CD4-positive, alpha-beta memory T cell (primary cell): ENCODE measurements around the gene DDX23. TPM values are rescaled to one million over a fixed set of nuclear protein-coding genes. Genes with fewer than 3 reads are reported as not detected.
A peak's percentile ranks its signal among the peaks of the same experiment; 100 is the strongest.

Experiments
- CTCF ChIA-PET: fragments of 350-600 bp; sonication (Branson Sonifier 250); formaldehyde crosslinking; loops from one replicate; lab custom pipeline; 2021; ENCODE audit warnings: inconsistent platforms; ENCODE audit not compliant: partially characterized antibody; lab: Charles Lee
- POLR2A ChIA-PET: fragments of 350-600 bp; sonication (Branson Sonifier 250); formaldehyde crosslinking; loops from one replicate; lab custom pipeline; 2021; ENCODE audit not compliant: partially characterized antibody; lab: Charles Lee
- DNase-seq, 5 donors: peaks; one replicate each; pipeline versions ENCODE4 v3.0.0 to v3.0.0-alpha.2; 2020 to 2022; ENCODE audit warnings: mixed read lengths in 1 of 5
- H3K27ac ChIP-seq: one replicate; pipeline ENCODE4 v1.7.0; 2013; ENCODE audit warnings: low read depth, low read length
- H3K27me3 ChIP-seq: 2 replicates; pipeline ENCODE4 v1.7.0; 2013; ENCODE audit warnings: mild to moderate bottlenecking, low read length, moderate library complexity; ENCODE audit not compliant: insufficient read depth
- H3K36me3 ChIP-seq: 2 replicates; pipeline ENCODE4 v1.7.0; 2013; ENCODE audit warnings: mild to moderate bottlenecking, low read length, moderate library complexity; ENCODE audit not compliant: insufficient read depth
- H3K4me1 ChIP-seq: 2 replicates; pipeline ENCODE4 v1.7.0; 2013; ENCODE audit warnings: mild to moderate bottlenecking, low read length, moderate library complexity; ENCODE audit not compliant: insufficient read depth
- H3K4me3 ChIP-seq, 2 donors: one replicate each; pipeline ENCODE4 v1.7.0; 2013; ENCODE audit warnings: low read length in 2 of 2, mild to moderate bottlenecking in 1 of 2
- H3K9me3 ChIP-seq, 2 donors: one replicate each; pipeline ENCODE4 v1.7.0; 2013; ENCODE audit warnings: low read length in 2 of 2, control low read depth in 1 of 2; ENCODE audit not compliant: control insufficient read depth in 1 of 2
- H3K27ac Mint-ChIP-seq, 7 donors: one replicate each; pipeline ENCODE4 v1.8.0; 2020 to 2021; ENCODE audit warnings: mixed read lengths in 7 of 7, mild to moderate bottlenecking in 6 of 7, inconsistent platforms in 3 of 7, moderate library complexity in 3 of 7
- H3K27me3 Mint-ChIP-seq, 2 donors: one replicate each; pipeline ENCODE4 v1.8.0; 2020 to 2021; ENCODE audit warnings: mixed read lengths in 2 of 2
- H3K36me3 Mint-ChIP-seq, 2 donors: one replicate each; pipeline ENCODE4 v1.8.0; 2020 to 2021; ENCODE audit warnings: mixed read lengths in 2 of 2, inconsistent platforms in 1 of 2, mild to moderate bottlenecking in 1 of 2
- H3K4me1 Mint-ChIP-seq, 4 donors: one replicate each; pipeline ENCODE4 v1.8.0; 2020 to 2021; ENCODE audit warnings: mixed read lengths in 4 of 4, mild to moderate bottlenecking in 1 of 4
- H3K4me3 Mint-ChIP-seq, 8 donors: one replicate each; pipeline ENCODE4 v1.8.0; 2020 to 2021; ENCODE audit warnings: mixed read lengths in 8 of 8, mild to moderate bottlenecking in 7 of 8, moderate library complexity in 6 of 8, inconsistent platforms in 3 of 8
- H3K9me3 Mint-ChIP-seq, 8 donors: one replicate each; pipeline ENCODE4 v1.8.0; 2020 to 2021; ENCODE audit warnings: mixed read lengths in 8 of 8, mild to moderate bottlenecking in 5 of 8, inconsistent platforms in 3 of 8, moderate library complexity in 1 of 8
- intact Hi-C: fragments of 100-400 bp; cut with micrococcal nuclease; formaldehyde crosslinking; loops from one replicate; pipeline ENCODE4 v1.15.1; 2023
- polyA plus RNA-seq, 2 donors: library from polyadenylated mRNA; unstranded; fragments of 300-500 nt; fragmentation: Illumina TruSeq; gene quantifications; one replicate each; pipeline ENCODE4 v1.2.3, GENCODE V29; 2021
- total RNA-seq, 2 experiments: library from RNA; stranded (reverse); gene quantifications; one replicate each; pipeline ENCODE4 v1.2.3, GENCODE V29; 2021

Gene DDX23
- total and polyA plus RNA-seq, 4 experiments from 2014 or later, result 14.3 to 158 (median 106) TPM

DNA sequence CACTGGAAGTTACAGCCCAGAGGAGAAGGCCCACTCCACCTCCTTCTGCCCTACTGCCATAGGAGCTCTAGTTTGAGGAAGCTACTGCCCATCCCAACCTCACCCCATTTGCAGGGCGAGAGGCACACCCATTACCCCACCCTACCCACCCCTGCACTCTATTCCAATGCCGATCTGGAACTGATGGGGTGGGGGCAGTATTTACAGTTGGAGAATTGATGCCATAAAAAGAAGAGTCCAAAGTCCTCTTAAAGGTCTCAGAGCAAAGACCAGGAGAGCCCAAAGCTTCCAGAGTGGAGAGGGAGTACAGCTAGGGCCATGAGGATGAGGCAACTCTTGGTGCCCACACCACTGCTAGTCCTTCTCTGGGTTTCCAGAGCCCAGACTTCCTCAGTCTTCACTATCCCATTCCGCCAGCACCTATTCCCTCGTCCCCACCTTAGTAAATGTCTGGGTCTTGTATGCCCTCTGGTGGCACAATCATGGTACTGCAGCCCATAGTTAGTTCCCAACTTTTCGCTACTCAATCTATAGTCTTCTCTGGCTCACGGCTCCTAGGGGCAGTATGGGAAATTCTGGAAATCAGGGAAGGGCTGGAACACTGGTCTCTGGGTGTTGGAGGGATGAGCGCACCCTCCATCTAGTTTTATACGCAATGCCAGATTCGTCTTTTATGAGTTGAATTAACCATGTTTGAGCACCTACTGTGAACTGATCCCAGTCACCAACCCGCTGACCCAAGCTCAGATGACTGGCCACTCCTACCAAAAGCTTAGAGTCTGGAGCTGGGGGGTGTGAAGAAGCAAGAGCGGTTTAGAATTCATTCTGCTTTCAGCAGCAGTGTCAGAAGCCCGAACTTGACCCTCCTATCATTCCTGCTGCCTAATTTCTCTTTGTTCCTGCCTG, 56.2 kb downstream of the DDX23 start:
- Mint-ChIP-seq H3K4me1 (peaks cover 0 to 4% (median 3%) of the 10 kb centered on the region in 4 donors), H3K4me3 (no peak overlapping the region), H3K9me3 (no peaks in the 10 kb centered on the region), H3K36me3 (no peaks in the 10 kb centered on the region), H3K27ac (no peak overlapping the region), H3K27me3 (peaks cover 0 to 7% of the 10 kb centered on the region in 2 donors)
- Histone ChIP-seq H3K9me3 (no peaks in the 10 kb centered on the region), H3K4me3 (no peak overlapping the region), H3K4me1 (no peaks in the 10 kb centered on the region), H3K27ac (no peak overlapping the region), H3K27me3 (no peaks in the 10 kb centered on the region), H3K36me3 (no peaks in the 10 kb centered on the region)
- ChIA-PET CTCF (interaction anchor here (0.7 to 8.3 kb wide), 18 partner anchors 8 to 254 kb away, joined by 3 to 156 read pairs (median 6); partner anchors contain the start of gene CACNB3), POLR2A (no interaction called here)
- DNase-seq, result peak in 4 of 5 donors; percentile 43 to 56 (median 51)
- intact Hi-C loops, result loop anchor here (1.0 kb wide), 1 partner anchor 43 kb away; no protein-coding TSS in a partner anchor

DNA sequence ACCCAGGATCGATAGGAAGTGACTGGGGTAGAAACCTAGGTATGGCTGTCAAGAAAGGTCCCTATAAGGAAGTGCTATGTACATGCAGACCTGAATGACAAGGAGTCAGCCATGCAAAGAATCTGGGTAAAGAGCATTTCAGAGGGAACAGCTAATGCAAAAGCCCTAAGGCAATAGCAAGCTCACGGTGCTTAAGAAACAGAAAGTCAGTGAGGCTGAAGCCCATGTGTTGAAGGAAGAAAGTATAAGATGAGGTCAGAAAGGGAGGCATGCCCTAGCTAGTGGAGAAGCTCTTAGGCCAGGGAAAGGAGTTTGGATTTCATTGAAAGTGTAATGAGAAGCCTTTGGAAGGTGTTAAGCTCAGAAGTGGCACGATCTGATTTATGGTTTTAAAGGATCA, 57.1 kb downstream of the DDX23 start:
- Mint-ChIP-seq H3K27ac (no peak overlapping the region), H3K9me3 (no peaks in the 10 kb centered on the region), H3K36me3 (no peaks in the 10 kb centered on the region), H3K27me3 (peaks cover 7 to 14% of the 10 kb centered on the region in 2 donors), H3K4me1 (peaks cover 0 to 10% (median 3%) of the 10 kb centered on the region in 4 donors), H3K4me3 (no peak overlapping the region)
- ChIA-PET POLR2A (interaction anchor here (0.6 kb wide), 1 partner anchor 21 kb away, joined by 3 read pairs; no protein-coding TSS in a partner anchor), CTCF (interaction anchor here (0.7 to 8.3 kb wide), 18 partner anchors 9 to 253 kb away, joined by 3 to 156 read pairs (median 6); partner anchors contain the start of genes CACNB3 and DDX23)
- no peak overlapping the region for H3K27ac ChIP-seq
- no peaks in the 10 kb centered on the region for H3K4me1 ChIP-seq
- peaks cover 5% of the 10 kb centered on the region for H3K27me3 ChIP-seq
- no peak for DNase-seq
- H3K36me3 ChIP-seq, result no peaks in the 10 kb centered on the region
- intact Hi-C loops, result no loop called here
- H3K4me3 ChIP-seq, result no peak overlapping the region
- H3K9me3 ChIP-seq, result no peaks in the 10 kb centered on the region

DNA sequence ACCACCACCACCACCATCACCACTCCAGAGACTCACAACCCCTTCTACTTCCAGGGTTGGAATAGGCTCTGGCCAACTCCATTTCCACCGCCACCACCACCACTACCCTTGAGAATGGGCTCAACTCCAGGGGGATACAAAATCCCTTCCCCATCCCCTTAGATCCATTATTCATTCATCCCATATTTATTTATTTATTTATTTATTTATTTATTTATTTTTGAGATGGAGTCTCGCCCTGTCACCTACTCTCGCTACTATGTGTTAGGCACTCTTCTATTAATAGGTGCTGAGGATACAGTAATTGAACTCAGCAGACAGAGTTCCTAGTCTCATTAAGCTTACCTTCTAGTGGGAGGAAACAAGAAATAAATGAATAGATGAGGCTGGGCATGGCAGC, 58.3 kb downstream of the DDX23 start:
- H3K36me3 Mint-ChIP-seq, result no peaks in the 10 kb centered on the region
- Histone ChIP-seq H3K27ac (no peak overlapping the region), H3K4me3 (no peak overlapping the region), H3K27me3 (peaks cover 8% of the 10 kb centered on the region), H3K4me1 (no peaks in the 10 kb centered on the region), H3K36me3 (no peaks in the 10 kb centered on the region), H3K9me3 (no peaks in the 10 kb centered on the region)
- peaks cover 9 to 17% of the 10 kb centered on the region in 2 donors for H3K27me3 Mint-ChIP-seq
- no peak for DNase-seq
- ChIA-PET POLR2A (no interaction called here), CTCF (interaction anchor here (0.7 to 8.3 kb wide), 9 partner anchors 14 to 1982 kb away, joined by 3 to 156 read pairs (median 7); partner anchors contain the start of gene CACNB3)
- no peak overlapping the region for H3K27ac Mint-ChIP-seq
- intact Hi-C loops, result no loop called here
- H3K4me3 Mint-ChIP-seq, result no peak overlapping the region
- H3K4me1 Mint-ChIP-seq, result peaks cover 1 to 15% (median 3%) of the 10 kb centered on the region in 4 donors
- no peaks in the 10 kb centered on the region for H3K9me3 Mint-ChIP-seq

DNA sequence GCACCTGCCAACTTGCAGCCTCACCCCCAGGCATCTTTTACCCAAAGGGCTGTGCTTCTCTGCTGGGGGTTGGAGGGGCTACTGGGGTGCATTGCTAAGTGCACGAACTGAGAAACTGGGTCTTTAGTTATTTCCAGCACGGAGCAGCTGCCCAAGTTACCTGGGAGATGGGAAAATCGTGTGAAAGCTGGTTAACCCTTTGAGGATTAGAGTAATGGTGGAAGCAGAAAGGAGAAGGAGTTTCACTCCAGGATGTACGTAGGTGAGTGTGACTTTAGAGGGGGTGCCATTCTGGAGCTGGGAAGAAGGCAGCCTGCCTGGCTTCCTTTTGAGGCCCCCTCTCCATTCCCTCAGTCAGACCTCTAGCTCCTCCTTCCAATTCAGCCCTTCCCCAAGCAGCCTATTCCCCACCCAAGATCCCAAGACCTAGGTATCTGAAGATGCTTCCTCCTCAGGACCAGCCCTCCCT, 62.1 kb downstream of the DDX23 start:
- Histone ChIP-seq H3K27me3 (peaks cover 15% of the 10 kb centered on the region), H3K9me3 (no peaks in the 10 kb centered on the region), H3K27ac (no peak overlapping the region), H3K4me3 (no peak overlapping the region), H3K4me1 (no peaks in the 10 kb centered on the region), H3K36me3 (no peaks in the 10 kb centered on the region)
- CTCF ChIA-PET, result interaction anchor here (1.9 kb wide), 1 partner anchor 37 kb away, joined by 12 read pairs; no protein-coding TSS in a partner anchor
- intact Hi-C loops, result no loop called here
- peak overlapping the region; percentile 30 to 60 (median 48) for H3K4me3 Mint-ChIP-seq
- H3K4me1 Mint-ChIP-seq, result peaks cover 0 to 18% (median 5%) of the 10 kb centered on the region in 4 donors
- no peak for DNase-seq
- POLR2A ChIA-PET, result no interaction called here
- peaks cover 34 to 46% of the 10 kb centered on the region in 2 donors for H3K27me3 Mint-ChIP-seq
- no peaks in the 10 kb centered on the region for H3K36me3 Mint-ChIP-seq
- H3K27ac Mint-ChIP-seq, result no peak overlapping the region
- no peaks in the 10 kb centered on the region for H3K9me3 Mint-ChIP-seq

DNA sequence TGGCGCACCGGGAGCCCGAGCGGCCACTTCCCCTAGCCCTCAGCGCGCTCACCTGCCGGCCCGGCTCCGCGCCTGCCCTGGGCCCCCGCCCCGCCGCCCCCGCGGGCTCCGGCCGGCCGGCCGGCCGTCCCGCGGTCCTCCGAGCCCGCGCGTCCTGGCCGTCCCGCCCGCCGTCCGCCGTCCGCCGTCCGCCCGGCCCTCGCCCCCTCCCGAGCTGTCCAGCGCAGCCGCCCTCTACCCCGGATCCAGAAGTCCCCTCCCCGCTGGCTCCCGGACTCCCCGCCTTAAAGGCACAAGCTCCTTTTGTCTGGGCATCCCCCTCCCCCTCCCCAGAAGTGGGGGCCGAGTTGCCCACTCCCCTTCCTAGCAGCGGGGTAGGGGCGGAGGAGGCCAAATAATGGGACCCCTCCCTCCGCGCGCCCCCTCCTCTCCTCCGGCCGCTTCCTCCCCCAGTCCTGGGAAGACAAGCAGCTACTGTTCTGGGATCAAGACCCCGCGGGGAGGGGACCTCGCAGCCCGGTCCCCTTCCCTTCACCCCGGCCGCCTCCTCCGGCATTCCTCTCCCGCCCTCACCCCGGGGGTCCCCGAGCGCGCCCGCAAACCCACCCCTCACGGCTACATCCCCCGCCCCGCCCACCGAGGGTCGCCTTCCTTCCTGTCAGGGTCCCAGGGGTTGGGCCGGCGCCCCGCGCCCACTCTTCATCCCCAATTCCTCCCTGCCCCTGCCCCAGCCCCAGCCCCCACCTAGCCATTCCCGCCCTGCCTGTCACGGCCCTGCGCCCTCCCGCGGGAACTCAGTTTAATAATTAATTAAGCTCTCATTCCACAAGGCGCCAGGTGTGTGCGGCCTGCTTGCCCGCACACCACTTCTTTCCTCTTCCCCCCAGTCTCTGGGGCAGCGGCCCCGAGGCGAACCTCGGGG, 62.8 kb downstream of the DDX23 start, which contains the start of gene ADCY6:
TSS of gene ADCY6 (minus strand) at position 236 of the 922 bp plus-strand sequence. CDS start 5,655 bp downstream, outside the sequence.
- H3K4me3 Mint-ChIP-seq, result peak within 1 kb of the TSS; percentile 70 to 84 (median 76)
- peaks cover 34 to 47% of the 10 kb centered on the region in 2 donors for H3K27me3 Mint-ChIP-seq
- no peak within 1 kb of the TSS for H3K27ac Mint-ChIP-seq
- ChIA-PET POLR2A (no interaction called here), CTCF (interaction anchor here (1.9 kb wide), 1 partner anchor 36 kb away, joined by 12 read pairs; no protein-coding TSS in a partner anchor)
- Histone ChIP-seq H3K4me1 (no peaks in the 10 kb centered on the region), H3K27ac (no peak within 1 kb of the TSS), H3K9me3 (no peaks in the 10 kb centered on the region), H3K36me3 (no peaks in the 10 kb centered on the region), H3K27me3 (peaks cover 15% of the 10 kb centered on the region), H3K4me3 (no peak within 1 kb of the TSS)
- peaks cover 0 to 18% (median 5%) of the 10 kb centered on the region in 4 donors for H3K4me1 Mint-ChIP-seq
- intact Hi-C loops, result no loop called here
- H3K9me3 Mint-ChIP-seq, result no peaks in the 10 kb centered on the region
- no peaks in the 10 kb centered on the region for H3K36me3 Mint-ChIP-seq
- peak in 1 of 5 donors; percentile 8 for DNase-seq

DNA sequence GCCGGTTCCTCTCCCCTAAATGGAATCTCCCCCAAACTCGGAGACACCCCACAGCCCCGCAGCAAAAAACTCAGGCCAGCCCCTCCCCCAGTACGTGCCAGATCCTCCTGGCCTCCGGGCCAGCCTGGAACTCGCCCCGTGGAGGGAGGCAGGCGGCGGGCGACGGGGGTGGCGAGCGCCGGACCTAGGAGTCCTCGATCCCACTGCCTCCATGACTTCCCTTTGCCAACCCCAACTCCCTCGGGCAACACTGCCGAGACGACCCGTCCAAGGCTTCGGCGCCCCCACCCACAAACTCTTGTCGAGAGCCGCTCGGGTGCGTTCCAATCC, 63.5 kb downstream of the DDX23 start:
- Histone ChIP-seq H3K4me3 (no peak overlapping the region), H3K36me3 (no peaks in the 10 kb centered on the region), H3K9me3 (no peaks in the 10 kb centered on the region), H3K27me3 (peaks cover 15% of the 10 kb centered on the region), H3K4me1 (no peaks in the 10 kb centered on the region), H3K27ac (no peak overlapping the region)
- Mint-ChIP-seq H3K36me3 (no peaks in the 10 kb centered on the region), H3K27ac (no peak overlapping the region), H3K4me3 (peak overlapping the region; percentile 70 to 84 (median 76)), H3K27me3 (peaks cover 34 to 46% of the 10 kb centered on the region in 2 donors), H3K4me1 (peaks cover 0 to 18% (median 5%) of the 10 kb centered on the region in 4 donors), H3K9me3 (no peaks in the 10 kb centered on the region)
- ChIA-PET POLR2A (no interaction called here), CTCF (interaction anchor here (1.9 kb wide), 1 partner anchor 35 kb away, joined by 12 read pairs; no protein-coding TSS in a partner anchor)
- no peak for DNase-seq
- intact Hi-C loops, result no loop called here
